ENCODE results near the gene AHSA1. TPM values are rescaled to one million over a fixed set of nuclear protein-coding genes. Genes with fewer than 3 reads are reported as not detected.

Gene AHSA1
- total and polyA plus RNA-seq, 8 donors, result 47.2 to 109 (median 77.5) TPM

- H3K36me3 ChIP-seq, result peaks cover 2 to 7% (median 7%) of the 10 kb centered on the region in 4 donors
- intact Hi-C loops (cut with DNase I; ENCODE audit: low total_unique reads), result no loop called here
- no peak overlapping the region for H3K4me3 ChIP-seq
- WGBS, 5 donors, result 59 to 70% (median 64%) methylated on average over 9 of the region's 9 CpGs
- no peak for DNase-seq
- peaks cover 0 to 7% (median 0%) of the 10 kb centered on the region in 3 donors for H3K27me3 ChIP-seq
- H3K9me3 ChIP-seq, result no peaks in the 10 kb centered on the region
- no peaks in the 10 kb centered on the region for H3K4me1 ChIP-seq
- TF ChIP-seq POLR2AphosphoS5 (IDR thresholded peaks at IDR 0.05) (no peak), EP300 (IDR thresholded peaks at IDR 0.05) (no peak), CTCF (IDR thresholded peaks at IDR 0.05) (no peak), POLR2A (IDR thresholded peaks at IDR 0.05) (no peak)
- H3K27ac ChIP-seq, result no peak overlapping the region
Observed at GRCh38 chr14:77474479-77475177, 16.7 kb downstream of the AHSA1 start.

- no peak overlapping the region for H3K27ac ChIP-seq
- no peak for DNase-seq
- TF ChIP-seq CTCF (IDR thresholded peaks at IDR 0.05) (no peak), POLR2AphosphoS5 (IDR thresholded peaks at IDR 0.05) (no peak), EP300 (IDR thresholded peaks at IDR 0.05) (no peak), POLR2A (IDR thresholded peaks at IDR 0.05) (no peak)
- peaks cover 0 to 7% (median 0%) of the 10 kb centered on the region in 3 donors for H3K27me3 ChIP-seq
- intact Hi-C loops (cut with DNase I; ENCODE audit: low total_unique reads), result no loop called here
- no peak overlapping the region for H3K4me3 ChIP-seq
- WGBS, 5 donors, result 79 to 88% (median 83%) methylated on average over 23 to 35 of the region's 35 CpGs
- no peaks in the 10 kb centered on the region for H3K4me1 ChIP-seq
- H3K9me3 ChIP-seq, result no peaks in the 10 kb centered on the region
- H3K36me3 ChIP-seq, result no peaks in the 10 kb centered on the region
Observed at GRCh38 chr14:77475432-77476115, 17.7 kb downstream of the AHSA1 start.

- intact Hi-C loops (cut with DNase I; ENCODE audit: low total_unique reads), result no loop called here
- WGBS, 5 donors, result 86 to 100% (median 90%) methylated on average over 2 to 5 of the region's 5 CpGs
- no peak overlapping the region for H3K27ac ChIP-seq
- TF ChIP-seq CTCF (IDR thresholded peaks at IDR 0.05) (no peak), POLR2A (IDR thresholded peaks at IDR 0.05) (no peak), POLR2AphosphoS5 (IDR thresholded peaks at IDR 0.05) (no peak), EP300 (IDR thresholded peaks at IDR 0.05) (no peak)
- H3K4me3 ChIP-seq, result no peak overlapping the region
- H3K36me3 ChIP-seq, result no peaks in the 10 kb centered on the region
- no peaks in the 10 kb centered on the region for H3K4me1 ChIP-seq
- no peaks in the 10 kb centered on the region for H3K9me3 ChIP-seq
- DNase-seq, result no peak
- peaks cover 0 to 7% (median 0%) of the 10 kb centered on the region in 3 donors for H3K27me3 ChIP-seq
Observed at GRCh38 chr14:77478029-77478428, 20.1 kb downstream of the AHSA1 start.

- Histone ChIP-seq H3K36me3 (no peaks in the 10 kb centered on the region), H3K27ac (no peak overlapping the region), H3K27me3 (peaks cover 0 to 7% (median 0%) of the 10 kb centered on the region in 3 donors), H3K4me3 (no peak overlapping the region), H3K9me3 (no peaks in the 10 kb centered on the region), H3K4me1 (no peaks in the 10 kb centered on the region)
- intact Hi-C loops (cut with DNase I; ENCODE audit: low total_unique reads), result no loop called here
- 41 to 81% (median 53%) methylated on average over 1 of the region's 1 CpG for WGBS, 5 donors
- DNase-seq, result no peak
- TF ChIP-seq CTCF (IDR thresholded peaks at IDR 0.05) (no peak), POLR2AphosphoS5 (IDR thresholded peaks at IDR 0.05) (no peak), EP300 (IDR thresholded peaks at IDR 0.05) (no peak), POLR2A (IDR thresholded peaks at IDR 0.05) (no peak)
Observed at GRCh38 chr14:77478796-77479195, 20.9 kb downstream of the AHSA1 start.
